ENCODE measurements around the gene MAD1L1. TPM values are rescaled to one million over a fixed set of nuclear protein-coding genes. Genes with fewer than 3 reads are reported as not detected.

MAD1L1 gene
- total RNA-seq, 1 donor from 2014 or later, result 17.9 TPM

- intact Hi-C loops (cut with DNase I), result no loop called here
- DNase-seq (no peak), ATAC-seq (ENCODE audit: poor library complexity) (no peak)
Observed at GRCh38 chr7:2120841-2121830, 111.6 kb downstream of the MAD1L1 start.

- intact Hi-C loops (cut with DNase I), result no loop called here
- DNase-seq (peak; percentile 43), ATAC-seq (ENCODE audit: poor library complexity) (no peak)
Observed at GRCh38 chr7:2120251-2120660, 112.5 kb downstream of the MAD1L1 start.

- ATAC-seq (ENCODE audit: poor library complexity) (no peak), DNase-seq (no peak)
- intact Hi-C loops (cut with DNase I), result no loop called here
Observed at GRCh38 chr7:2118630-2119190, 114.0 kb downstream of the MAD1L1 start.

DNA sequence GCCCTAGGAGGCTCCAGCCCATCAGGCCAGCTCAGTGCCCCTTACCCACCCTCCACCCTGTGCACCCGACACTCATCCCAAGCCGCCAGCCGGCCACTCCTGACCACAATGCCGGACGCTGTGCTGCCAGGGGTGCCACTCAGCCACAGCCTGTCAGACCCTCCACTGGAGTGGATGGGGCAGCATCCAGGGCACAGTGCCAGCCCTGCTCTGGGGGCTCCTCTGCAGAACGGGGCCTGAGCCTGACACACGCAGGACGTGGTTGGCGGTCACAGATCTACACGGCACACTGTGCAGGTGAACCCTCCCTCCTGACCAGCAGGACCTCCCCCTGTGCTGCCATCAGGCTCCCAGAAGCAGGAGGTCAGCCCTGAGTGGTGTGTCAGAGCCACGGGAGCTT, 114.7 kb downstream of the MAD1L1 start:
- ATAC-seq (ENCODE audit: poor library complexity), result no peak
- peak; percentile 42 for DNase-seq
- intact Hi-C loops (cut with DNase I), result no loop called here

GRCh38 chr7:2117646-2118045, 115.1 kb downstream of the MAD1L1 start:
- DNase-seq (no peak), ATAC-seq (ENCODE audit: poor library complexity) (no peak)
- intact Hi-C loops (cut with DNase I), result no loop called here

GRCh38 chr7:2116989-2117591, 115.7 kb downstream of the MAD1L1 start:
- ATAC-seq (ENCODE audit: poor library complexity) (peak; percentile 86), DNase-seq (peak; percentile 87)
- intact Hi-C loops (cut with DNase I), result no loop called here

DNA sequence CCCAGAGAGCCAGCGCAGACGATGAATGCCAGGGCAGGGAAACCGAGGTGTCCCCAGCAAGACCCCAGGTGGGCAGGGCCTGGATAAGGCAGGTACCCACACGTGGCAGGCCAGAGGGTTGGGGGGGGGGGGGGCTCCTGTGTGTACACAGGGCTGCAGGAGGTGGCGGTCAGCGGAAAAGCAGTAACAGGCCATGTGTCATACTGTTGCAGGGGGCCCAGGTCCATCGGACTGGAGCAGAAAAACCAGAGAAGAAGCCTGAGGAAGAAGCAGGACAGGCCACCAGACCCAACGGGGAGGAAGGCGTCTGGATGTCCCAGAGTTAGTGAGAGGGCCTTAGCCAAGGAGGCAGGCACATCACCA, 116.3 kb downstream of the MAD1L1 start:
- intact Hi-C loops (cut with DNase I), result no loop called here
- DNase-seq (no peak), ATAC-seq (ENCODE audit: poor library complexity) (no peak)

DNA sequence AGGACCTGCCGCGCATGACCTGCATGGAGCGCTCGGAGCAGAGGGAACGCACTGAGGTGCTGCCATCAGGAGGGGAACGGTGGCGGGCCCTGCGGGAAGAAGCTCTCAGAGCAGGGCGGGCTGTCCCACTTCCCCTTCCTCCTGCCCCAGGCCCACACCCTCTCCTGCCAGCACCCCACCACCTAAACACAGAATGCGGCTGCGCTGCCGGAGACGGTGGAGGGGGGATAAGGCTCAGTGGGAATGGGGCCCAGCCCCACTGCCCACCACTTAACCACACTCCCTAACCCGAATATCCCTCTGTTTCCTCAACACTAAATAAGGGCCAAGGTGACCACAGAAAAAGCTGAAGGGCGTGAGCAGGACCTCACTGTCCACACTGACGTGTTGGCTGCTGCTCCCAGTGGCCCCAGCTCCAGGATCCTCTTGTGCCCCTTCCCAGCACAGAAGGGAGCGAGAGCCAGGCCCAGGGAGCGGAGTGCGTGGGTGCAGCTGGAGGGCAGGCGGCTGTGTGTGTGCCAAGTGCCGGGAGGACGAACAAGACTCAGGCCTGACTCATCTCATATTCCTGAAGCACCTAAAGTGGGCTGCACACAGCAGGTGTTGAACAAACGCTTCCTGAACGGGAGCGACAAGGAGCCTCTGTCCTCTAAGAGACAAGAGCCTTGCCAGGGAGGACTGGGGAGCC, 116.8 kb downstream of the MAD1L1 start:
- ATAC-seq (ENCODE audit: poor library complexity), result peak; percentile 66
- intact Hi-C loops (cut with DNase I), result no loop called here
- DNase-seq, result peak; percentile 63

DNA sequence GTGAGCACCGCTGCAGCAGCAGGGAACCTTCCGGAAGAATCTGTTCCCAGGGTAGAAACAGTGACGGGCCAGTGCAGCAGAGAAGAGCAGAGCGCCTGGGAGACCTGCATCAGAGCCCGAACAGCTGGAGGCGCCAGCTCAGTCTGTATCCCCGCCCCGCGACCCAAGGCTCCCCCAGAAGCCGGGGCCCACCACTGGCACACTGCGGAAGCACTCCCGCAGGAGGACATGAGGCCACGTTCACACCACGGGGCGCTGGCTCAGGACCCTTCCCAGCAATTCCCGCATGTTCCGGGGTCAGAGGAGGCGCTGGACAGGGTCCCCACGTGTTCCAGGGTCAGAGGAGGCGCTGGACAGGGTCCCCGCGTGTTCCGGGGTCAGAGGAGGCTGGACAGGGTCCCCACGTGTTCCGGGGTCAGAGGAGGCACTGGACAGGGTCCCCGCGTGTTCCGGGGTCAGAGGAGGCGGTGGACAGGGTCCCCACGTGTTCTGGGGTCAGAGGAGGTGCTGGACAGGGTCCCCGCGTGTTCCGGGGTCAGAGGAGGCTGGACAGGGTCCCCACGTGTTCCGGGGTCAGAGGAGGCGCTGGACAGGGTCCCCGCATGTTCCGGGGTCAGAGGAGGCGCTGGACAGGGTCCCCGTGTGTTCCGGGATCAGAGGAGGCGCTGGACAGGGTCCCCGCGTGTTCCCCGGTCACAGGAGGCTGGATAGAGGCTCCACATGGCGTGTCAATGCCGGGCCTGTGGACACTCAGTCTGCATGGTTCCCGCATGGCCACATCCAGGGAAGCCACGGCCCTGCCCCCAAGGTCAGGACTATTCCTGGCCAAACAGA, 117.6 kb downstream of the MAD1L1 start:
- DNase-seq (no peak), ATAC-seq (ENCODE audit: poor library complexity) (no peak)
- intact Hi-C loops (cut with DNase I), result no loop called here

GRCh38 chr7:2114052-2114451, 118.7 kb downstream of the MAD1L1 start:
- intact Hi-C loops (cut with DNase I), result no loop called here
- no peak for DNase-seq
- no peak for ATAC-seq (ENCODE audit: poor library complexity)

DNA sequence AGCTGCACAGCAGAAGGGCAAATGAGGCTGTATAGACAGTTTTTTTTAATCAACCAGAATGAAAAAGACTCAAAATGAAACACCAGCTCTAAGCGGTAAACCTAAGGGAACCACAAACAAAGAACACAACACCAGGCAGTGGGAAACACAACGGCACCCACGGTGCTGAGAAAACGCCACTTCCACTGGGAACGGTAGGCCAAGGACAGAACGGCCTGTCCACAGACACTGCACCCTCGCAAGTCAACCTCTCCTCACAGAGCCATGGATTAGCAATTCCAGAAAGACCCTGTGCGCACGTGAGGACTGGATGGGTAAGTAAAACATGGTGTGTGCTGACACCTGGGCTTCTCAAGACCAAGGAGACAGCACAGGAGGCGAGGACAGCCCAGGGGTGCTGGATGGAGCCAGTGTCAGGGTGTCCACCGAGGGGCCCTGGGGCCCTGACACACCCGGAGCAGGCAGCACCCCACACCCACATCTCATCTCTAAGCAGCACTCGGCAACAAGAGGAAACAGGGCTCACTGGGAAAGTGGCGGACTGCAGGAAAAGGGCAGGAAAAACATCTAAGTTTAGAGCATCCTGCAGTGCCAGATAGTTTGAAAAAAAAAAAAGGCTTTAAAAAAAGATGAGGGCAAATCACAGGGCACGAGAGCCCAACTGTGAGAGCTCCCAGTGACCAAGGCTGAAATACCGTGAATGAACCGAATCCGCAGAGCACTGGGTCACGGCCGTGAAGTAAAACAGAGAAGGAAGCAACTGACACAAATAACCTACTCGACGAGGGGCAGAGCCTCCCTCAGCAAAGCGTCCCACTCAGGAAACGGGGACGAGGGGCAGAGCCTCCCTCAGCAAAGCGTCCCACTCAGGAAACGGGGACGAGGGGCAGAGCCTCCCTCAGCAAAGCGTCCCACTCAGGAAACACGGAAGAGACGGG, 120.2 kb downstream of the MAD1L1 start:
- ATAC-seq (ENCODE audit: poor library complexity) (no peak), DNase-seq (no peak)
- intact Hi-C loops (cut with DNase I), result no loop called here

GRCh38 chr7:2111568-2111967, 121.2 kb downstream of the MAD1L1 start:
- intact Hi-C loops (cut with DNase I), result no loop called here
- DNase-seq (no peak), ATAC-seq (ENCODE audit: poor library complexity) (no peak)

DNA sequence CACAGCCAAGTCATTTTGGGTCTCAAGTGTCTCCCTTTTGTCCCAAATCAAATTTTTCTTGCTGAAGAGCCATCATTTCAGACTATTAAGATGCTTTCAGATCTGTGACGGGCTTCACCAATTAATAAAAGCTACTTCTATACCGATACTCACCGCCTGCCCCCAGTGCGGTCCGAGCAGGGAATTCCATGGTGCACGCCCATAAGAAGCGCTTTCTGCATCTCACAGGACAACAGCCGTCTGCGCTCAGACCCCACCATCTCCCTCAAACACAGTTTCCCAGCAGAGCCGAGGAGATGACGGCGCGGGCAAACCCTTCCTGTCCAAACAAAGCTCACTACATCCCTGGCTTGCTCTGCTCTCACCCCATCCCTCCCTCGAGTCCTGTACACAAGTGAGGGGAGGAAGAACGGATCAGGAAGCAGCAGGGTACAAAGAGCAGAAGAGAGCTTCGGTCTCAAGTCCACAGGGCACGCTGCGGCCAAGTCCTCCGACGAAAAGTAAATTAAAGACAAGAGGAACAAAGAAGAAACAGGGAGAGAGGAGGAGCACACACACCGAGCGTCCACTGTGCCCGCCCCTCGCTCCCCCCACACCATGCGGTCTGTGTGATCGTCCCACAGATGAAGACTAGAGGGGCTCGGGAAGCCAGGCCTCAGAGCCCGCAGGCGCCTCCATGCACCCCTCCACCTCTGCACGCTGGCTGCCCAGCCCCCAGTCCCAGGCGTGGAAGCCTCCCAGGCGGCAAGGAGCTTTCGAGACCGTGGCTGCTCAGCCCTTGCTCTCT, 121.9 kb downstream of the MAD1L1 start:
- DNase-seq, result no peak

DNA sequence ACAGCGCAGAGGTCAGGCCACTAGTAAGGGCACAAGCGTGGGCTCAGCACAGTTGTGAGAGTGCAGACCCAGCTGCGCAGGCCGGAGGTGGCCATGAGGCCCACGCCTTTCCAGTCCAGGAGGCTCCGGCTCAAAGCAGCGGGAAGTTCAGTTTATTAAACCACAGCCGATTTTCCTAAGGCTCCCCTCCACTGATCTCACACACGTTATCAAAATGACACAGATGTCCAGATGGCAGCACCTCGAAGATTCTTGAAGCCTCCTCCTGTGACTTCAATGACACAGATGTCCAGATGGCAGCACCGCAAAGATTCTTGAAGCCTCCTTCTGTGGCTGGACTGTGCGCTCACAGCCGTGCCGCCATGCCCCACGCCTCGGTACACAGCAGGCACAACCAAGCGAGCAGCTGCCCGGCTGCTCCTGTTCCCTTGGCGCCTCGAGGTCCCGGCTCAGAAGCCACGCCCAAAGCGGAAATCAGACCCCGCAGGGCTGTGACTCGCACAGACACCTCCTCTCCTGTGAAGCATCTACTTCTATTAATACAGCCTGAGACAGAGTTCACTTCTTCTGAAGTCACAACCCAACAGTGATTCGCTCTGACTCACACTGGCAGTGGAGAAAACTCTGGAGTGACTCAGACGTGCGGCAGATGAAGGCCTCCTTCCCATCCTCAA, 122.7 kb downstream of the MAD1L1 start:
- DNase-seq (no peak), ATAC-seq (ENCODE audit: poor library complexity) (no peak)
- intact Hi-C loops (cut with DNase I), result no loop called here

More for the DNA sequence above, 121.9 kb downstream of the MAD1L1 start:
- intact Hi-C loops (cut with DNase I), result no loop called here
- ATAC-seq (ENCODE audit: poor library complexity), result no peak

- ATAC-seq (ENCODE audit: poor library complexity), result no peak
- DNase-seq, result no peak
- intact Hi-C loops (cut with DNase I), result no loop called here
Observed at GRCh38 chr7:2109251-2109872, 123.4 kb downstream of the MAD1L1 start.
